Neural cell (in vitro differentiated cells): ENCODE data around the gene VPS33A. TPM values are rescaled to one million over a fixed set of nuclear protein-coding genes. Genes with fewer than 3 reads are reported as not detected.

Source experiments
- polyA plus RNA-seq: library from polyadenylated mRNA; depleted of rRNA; stranded (reverse); fragments of >200 nt; gene quantifications from 2 replicates; pipeline ENCODE4 v1.2.3, GENCODE V29; 2014
- small RNA-seq, 3 experiments: library from RNA; depleted of rRNA; stranded (forward); fragments of <200 nt; gene quantifications; one replicate each; pipeline ENCODE3, GENCODE V24; 2012

VPS33A gene
- polyA plus RNA-seq, 1 donor from 2014 or later: 40.9 TPM

Small RNAs within 50 kb of the gene (small RNA-seq; reads per million reads assigned to genes)
- gene DIABLO: 0.43 to 3.5 (median 1.5) reads per million in 3 experiments

Other genes starting within 250 kb of the VPS33A start
- gene BCL7A, start 244.6 kb downstream of the VPS33A start, polyA plus RNA-seq: 51.3 and 65.6 TPM in 2 replicates
- 9.2 and 10.1 TPM in 2 replicates for gene MLXIP, start 187.7 kb downstream of the VPS33A start, polyA plus RNA-seq
- not detected in 2 replicates for gene IL31, start 92.3 kb downstream of the VPS33A start, polyA plus RNA-seq
- gene LRRC43, start 83.4 kb downstream of the VPS33A start, polyA plus RNA-seq: 2.2 and 4.8 TPM in 2 replicates
- gene B3GNT4, start 62.8 kb downstream of the VPS33A start, polyA plus RNA-seq: 1.8 and 2.6 TPM in 2 replicates
- 157 and 171 TPM in 2 replicates for gene DIABLO, start 40.4 kb downstream of the VPS33A start, polyA plus RNA-seq
- gene CLIP1, start 156.2 kb upstream of the VPS33A start, polyA plus RNA-seq: 67.4 and 72.8 TPM in 2 replicates
- 38.3 and 41.5 TPM in 2 replicates for gene ZCCHC8, start 234.4 kb upstream of the VPS33A start, polyA plus RNA-seq